ENCODE data around the gene SEC61A1. TPM values are rescaled to one million over a fixed set of nuclear protein-coding genes. Genes with fewer than 3 reads are reported as not detected.

The SEC61A1 gene
- total RNA-seq, 1 donor from 2014 or later = 176 TPM

- Mint-ChIP-seq H3K4me1 (ENCODE audit: low read depth) (peaks cover 11% of the 10 kb centered on the region), H3K36me3 (ENCODE audit: insufficient read depth) (peaks cover 26% of the 10 kb centered on the region), H3K9me3 (ENCODE audit: low read depth) (no peaks in the 10 kb centered on the region), H3K4me3 (ENCODE audit: low read depth) (no peak overlapping the region), H3K27ac (no peak overlapping the region), H3K27me3 (no peaks in the 10 kb centered on the region)
- no peak for DNase-seq (ENCODE audit: low spot score, unreplicated experiment)
- TF ChIP-seq CTCF (IDR thresholded peaks at IDR 0.05; ENCODE audit: unreplicated experiment) = no peak
These were observed 58.9 kb downstream of the SEC61A1 start for GRCh38 chr3:128111147-128111546.

- Mint-ChIP-seq H3K4me3 (ENCODE audit: low read depth) (no peak overlapping the region), H3K27me3 (no peaks in the 10 kb centered on the region), H3K9me3 (ENCODE audit: low read depth) (no peaks in the 10 kb centered on the region), H3K4me1 (ENCODE audit: low read depth) (peaks cover 6% of the 10 kb centered on the region), H3K27ac (no peak overlapping the region), H3K36me3 (ENCODE audit: insufficient read depth) (peaks cover 18% of the 10 kb centered on the region)
- TF ChIP-seq CTCF (IDR thresholded peaks at IDR 0.05; ENCODE audit: unreplicated experiment) = no peak
- no peak for DNase-seq (ENCODE audit: low spot score, unreplicated experiment)
These were observed 60.2 kb downstream of the SEC61A1 start for GRCh38 chr3:128112357-128112968.

- DNase-seq (ENCODE audit: low spot score, unreplicated experiment) = no peak
- H3K9me3 Mint-ChIP-seq (ENCODE audit: low read depth) = no peaks in the 10 kb centered on the region
- H3K4me1 Mint-ChIP-seq (ENCODE audit: low read depth) = no peaks in the 10 kb centered on the region
- peaks cover 19% of the 10 kb centered on the region for H3K36me3 Mint-ChIP-seq (ENCODE audit: insufficient read depth)
- no peak for TF ChIP-seq CTCF (IDR thresholded peaks at IDR 0.05; ENCODE audit: unreplicated experiment)
- no peak overlapping the region for H3K4me3 Mint-ChIP-seq (ENCODE audit: low read depth)
- no peak overlapping the region for H3K27ac Mint-ChIP-seq
- H3K27me3 Mint-ChIP-seq = no peaks in the 10 kb centered on the region
These were observed 61.9 kb downstream of the SEC61A1 start for GRCh38 chr3:128113817-128114794.

Other genes with a start within 250 kb of the SEC61A1 start
- 0.43 and 0.62 TPM in 2 replicates for gene MGLL, start 229.9 kb upstream of the SEC61A1 start, total RNA-seq
- gene KBTBD12, start 137.2 kb upstream of the SEC61A1 start, total RNA-seq = 0.29 and 0.40 TPM in 2 replicates
- gene RUVBL1, start 71.4 kb downstream of the SEC61A1 start, total RNA-seq = 51.3 and 53.6 TPM in 2 replicates
- gene EEFSEC, start 101.0 kb downstream of the SEC61A1 start, total RNA-seq = 10.6 and 11.8 TPM in 2 replicates

Measured in progenitor cell of endocrine pancreas (in vitro differentiated cells).